Transverse colon (tissue), 4 donors: Measurements from ENCODE around the gene EEFSEC. TPM values are rescaled to one million over a fixed set of nuclear protein-coding genes. Genes with fewer than 3 reads are reported as not detected.

Source experiments
- DNase-seq: peaks from one replicate; pipeline ENCODE4 v3.0.0-alpha.2; 2019
- H3K27ac ChIP-seq, 4 donors: fragments of 200-600 bp; sonication (generic); 2 replicates each; pipeline ENCODE4 v1.5.1; 2016 to 2018; ENCODE audit warnings: inconsistent platforms in 4 of 4
- H3K27me3 ChIP-seq: fragments of 200-600 bp; sonication (generic); 2 replicates; pipeline ENCODE4 v1.5.1; 2017; ENCODE audit warnings: inconsistent platforms
- H3K36me3 ChIP-seq, 4 donors: fragments of 200-600 bp; sonication (generic); 2 replicates each; pipeline ENCODE4 v1.5.1; 2017 to 2019; ENCODE audit warnings: inconsistent platforms in 4 of 4
- H3K4me1 ChIP-seq, 4 donors: fragments of 200-600 bp; sonication (generic); 2 replicates each; pipeline ENCODE4 v1.5.1; 2017 to 2020; ENCODE audit warnings: inconsistent platforms in 4 of 4
- H3K4me3 ChIP-seq, 4 donors: fragments of 200-600 bp; sonication (generic); 1 replicate in 1 of 4; 2 replicates in 3 of 4; pipeline versions ENCODE4 v1.5.1 to v1.6.1; 2017 to 2019; ENCODE audit warnings: inconsistent platforms in 4 of 4
- H3K9me3 ChIP-seq, 2 donors: fragments of 200-600 bp; sonication (generic); 2 replicates each; pipeline ENCODE4 v1.5.1; 2017 to 2019; ENCODE audit warnings: inconsistent platforms in 2 of 2
- EP300 ChIP-seq: sonication (generic); formaldehyde crosslinking; IDR thresholded peaks from one replicate; pipeline ENCODE4 v1.6.1; 2017; ENCODE audit warnings: antibody characterized with exemption, low read depth
- POLR2A ChIP-seq: fragments of 450-650 bp; IDR thresholded peaks from one replicate; pipeline ENCODE4 v1.6.1; 2016; ENCODE audit warnings: antibody characterized with exemption, mild to moderate bottlenecking, moderate library complexity
- POLR2AphosphoS5 ChIP-seq, 3 donors: sonication (generic); formaldehyde crosslinking; IDR thresholded peaks; one replicate each; pipeline ENCODE4 v1.6.1; 2016; ENCODE audit warnings: antibody characterized with exemption in 3 of 3
- WGBS, 2 donors: methylation state at CpG; one replicate each; pipeline ENCODE4 v1.1.5; 2018; ENCODE audit warnings: low coverage in 1 of 2; 5-methylcytosine and 5-hydroxymethylcytosine counted together
- in situ Hi-C, 4 donors: fragments of 200-750 bp; cut with MboI; loops; one replicate each; pipeline versions ENCODE4 v1.15.0 to v1.15.1; 2017; ENCODE audit warnings: low sequenced_read_pairs in 3 of 4, low pct_ligation_motif_present in 1 of 4, low pct_unique_long_range_greater_than_20kb in 1 of 4
- intact Hi-C: fragments of 100-400 bp; cut with DNase I; formaldehyde crosslinking; loops from one replicate; pipeline ENCODE4 v1.15.1; 2023; ENCODE audit warnings: low total_unique reads
- total RNA-seq, 4 donors: library from RNA; depleted of rRNA; stranded (reverse); fragments of >200 nt; gene quantifications; one replicate each; pipeline ENCODE4 v1.1.0, GENCODE V29; 2016
- TF ChIP-seq, protein P1 (sequence below), 5 experiments: fragments of 200-600 bp in 3 of 5; fragments of 450-650 bp in 2 of 5; sonication (generic) in 3 of 5; IDR thresholded peaks; 1 replicate in 2 of 5; 2 replicates in 3 of 5; pipeline ENCODE4 v1.5.1; 2016 to 2017; ENCODE audit warnings: antibody characterized with exemption in 5 of 5, inconsistent platforms in 3 of 5, mild to moderate bottlenecking in 2 of 5, moderate library complexity in 1 of 5

Gene EEFSEC
- total RNA-seq, 4 donors from 2014 or later = 10.3 to 16.8 (median 14.2) TPM

DNA sequence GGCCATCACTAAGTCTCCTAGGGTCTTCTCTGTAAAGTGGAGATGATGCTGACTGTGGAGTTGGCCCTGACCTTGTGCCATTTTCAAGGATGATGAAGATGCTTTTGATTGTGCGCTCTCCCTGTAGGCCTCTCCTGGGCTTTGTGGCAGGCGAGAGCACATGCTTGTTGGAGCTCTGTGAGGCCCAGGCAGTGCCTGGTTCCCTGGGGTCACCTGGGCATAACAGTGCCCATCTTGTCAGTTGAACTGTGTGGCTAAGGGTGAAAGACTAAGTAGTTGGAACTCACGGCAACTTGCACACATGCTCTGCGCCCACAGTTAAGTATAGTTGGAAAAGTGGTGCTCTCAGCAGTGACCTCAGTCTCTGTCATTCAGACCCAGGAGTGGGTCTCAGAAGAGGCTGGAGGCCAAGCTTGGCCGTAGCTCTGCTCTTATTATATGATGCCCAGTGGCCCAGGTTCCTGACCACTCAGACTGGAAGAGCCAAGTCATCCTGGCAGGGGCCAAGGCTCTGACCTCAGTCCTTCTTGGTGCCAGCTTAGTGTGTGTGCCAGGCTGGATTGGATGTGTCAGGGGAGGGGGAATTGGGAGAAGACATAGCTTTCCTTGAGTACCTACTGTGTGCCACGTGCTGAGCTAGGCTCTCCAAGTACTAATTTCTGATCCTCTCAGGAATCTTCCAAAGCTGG lies 154.6 kb downstream of the EEFSEC start:
- 96% methylated on average over 4 of the region's 6 CpGs; no CpG with 5 or more reads in 1 of the 2 donors for WGBS, 2 donors
- intact Hi-C loops (no loop called here), in situ Hi-C loops (no loop called here)
- no peaks in the 10 kb centered on the region for H3K27me3 ChIP-seq
- no peaks in the 10 kb centered on the region for H3K9me3 ChIP-seq
- no peak overlapping the region for H3K27ac ChIP-seq
- no peaks in the 10 kb centered on the region for H3K4me1 ChIP-seq
- no peaks in the 10 kb centered on the region for H3K36me3 ChIP-seq
- no peak overlapping the region for H3K4me3 ChIP-seq
- no peak for DNase-seq
- TF ChIP-seq EP300 = no peak
- no peak for TF ChIP-seq POLR2AphosphoS5 (IDR thresholded peaks at IDR 0.05)
- TF ChIP-seq, protein P1, sequence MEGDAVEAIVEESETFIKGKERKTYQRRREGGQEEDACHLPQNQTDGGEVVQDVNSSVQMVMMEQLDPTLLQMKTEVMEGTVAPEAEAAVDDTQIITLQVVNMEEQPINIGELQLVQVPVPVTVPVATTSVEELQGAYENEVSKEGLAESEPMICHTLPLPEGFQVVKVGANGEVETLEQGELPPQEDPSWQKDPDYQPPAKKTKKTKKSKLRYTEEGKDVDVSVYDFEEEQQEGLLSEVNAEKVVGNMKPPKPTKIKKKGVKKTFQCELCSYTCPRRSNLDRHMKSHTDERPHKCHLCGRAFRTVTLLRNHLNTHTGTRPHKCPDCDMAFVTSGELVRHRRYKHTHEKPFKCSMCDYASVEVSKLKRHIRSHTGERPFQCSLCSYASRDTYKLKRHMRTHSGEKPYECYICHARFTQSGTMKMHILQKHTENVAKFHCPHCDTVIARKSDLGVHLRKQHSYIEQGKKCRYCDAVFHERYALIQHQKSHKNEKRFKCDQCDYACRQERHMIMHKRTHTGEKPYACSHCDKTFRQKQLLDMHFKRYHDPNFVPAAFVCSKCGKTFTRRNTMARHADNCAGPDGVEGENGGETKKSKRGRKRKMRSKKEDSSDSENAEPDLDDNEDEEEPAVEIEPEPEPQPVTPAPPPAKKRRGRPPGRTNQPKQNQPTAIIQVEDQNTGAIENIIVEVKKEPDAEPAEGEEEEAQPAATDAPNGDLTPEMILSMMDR (IDR thresholded peaks at IDR 0.05) = no peak
- TF ChIP-seq POLR2A = no peak

DNA sequence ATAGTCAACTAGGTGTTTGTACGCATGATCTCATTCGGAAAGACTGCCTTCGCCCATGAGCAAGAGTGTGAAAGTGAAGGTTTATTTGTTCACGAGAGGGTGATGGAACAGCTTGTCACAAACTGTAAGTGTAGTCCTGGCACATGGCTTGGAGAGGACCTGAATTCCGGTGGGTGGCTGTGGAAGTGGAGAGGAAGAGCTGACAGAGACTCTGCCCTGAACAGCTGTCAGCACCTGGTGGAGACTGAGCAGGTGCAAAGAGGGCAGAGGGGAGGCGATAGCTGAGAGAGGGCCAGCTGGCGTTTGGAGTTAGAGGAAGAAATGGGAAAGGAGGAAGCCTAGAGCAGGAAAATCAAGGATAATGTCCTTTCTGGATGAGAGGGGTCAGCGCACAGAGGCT lies 155.7 kb downstream of the EEFSEC start:
- H3K36me3 ChIP-seq = no peaks in the 10 kb centered on the region
- no peak overlapping the region for H3K27ac ChIP-seq
- intact Hi-C loops (no loop called here), in situ Hi-C loops (no loop called here)
- no peaks in the 10 kb centered on the region for H3K9me3 ChIP-seq
- no peak overlapping the region for H3K4me3 ChIP-seq
- TF ChIP-seq, protein P1 (IDR thresholded peaks at IDR 0.05) = no peak
- no peak for TF ChIP-seq POLR2AphosphoS5 (IDR thresholded peaks at IDR 0.05)
- no peak for TF ChIP-seq POLR2A
- no peak for TF ChIP-seq EP300
- no peaks in the 10 kb centered on the region for H3K4me1 ChIP-seq
- no peak for DNase-seq
- no peaks in the 10 kb centered on the region for H3K27me3 ChIP-seq
- WGBS, 2 donors = 80 to 88% methylated on average over 1 to 8 of the region's 8 CpGs

DNA sequence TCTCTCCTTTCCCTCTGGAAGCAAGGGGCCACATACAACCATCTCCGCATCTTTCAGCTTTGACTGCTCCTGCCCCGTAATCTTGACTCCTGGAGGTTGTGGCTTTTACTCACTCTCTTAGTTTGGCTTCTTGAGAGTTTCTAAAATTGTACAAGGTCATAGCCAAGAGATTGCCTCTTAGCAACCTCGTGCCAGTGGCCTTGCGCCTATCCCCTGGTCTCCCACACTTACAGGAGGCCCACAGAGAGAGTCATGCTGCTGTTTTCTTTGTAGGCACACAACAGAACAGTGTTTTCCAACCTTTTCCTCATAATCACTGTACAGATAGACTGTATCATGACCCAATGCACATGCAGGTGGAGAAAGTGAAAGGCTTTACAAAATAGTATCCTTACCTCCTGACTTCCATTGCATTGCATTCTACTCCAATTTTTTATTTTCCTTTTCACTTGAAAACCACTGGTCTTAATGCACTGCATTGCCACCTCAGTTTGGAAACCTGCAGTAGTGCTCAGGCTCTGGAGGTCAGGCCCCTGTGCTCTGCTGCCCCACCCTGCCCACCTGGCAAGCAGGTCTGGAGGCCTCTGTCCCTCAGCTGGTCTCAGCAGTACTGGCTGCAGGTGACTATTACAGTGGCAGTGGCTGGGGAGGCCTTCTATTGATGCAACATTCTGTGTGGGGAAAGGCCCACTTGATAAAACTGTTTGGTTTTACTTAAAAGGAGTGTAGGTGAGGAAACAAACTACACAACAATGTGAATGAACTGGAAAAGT lies 157.2 kb downstream of the EEFSEC start:
- in situ Hi-C loops (no loop called here), intact Hi-C loops (no loop called here)
- Histone ChIP-seq H3K27me3 (no peaks in the 10 kb centered on the region), H3K4me1 (no peaks in the 10 kb centered on the region), H3K4me3 (no peak overlapping the region), H3K27ac (no peak overlapping the region), H3K9me3 (no peaks in the 10 kb centered on the region), H3K36me3 (no peaks in the 10 kb centered on the region)
- WGBS, 2 donors = 60 to 95% methylated on average over 1 to 4 of the region's 4 CpGs
- TF ChIP-seq EP300 (no peak), POLR2AphosphoS5 (IDR thresholded peaks at IDR 0.05) (no peak), POLR2A (no peak)
- TF ChIP-seq, protein P1 (IDR thresholded peaks at IDR 0.05) = no peak
- no peak for DNase-seq

DNA sequence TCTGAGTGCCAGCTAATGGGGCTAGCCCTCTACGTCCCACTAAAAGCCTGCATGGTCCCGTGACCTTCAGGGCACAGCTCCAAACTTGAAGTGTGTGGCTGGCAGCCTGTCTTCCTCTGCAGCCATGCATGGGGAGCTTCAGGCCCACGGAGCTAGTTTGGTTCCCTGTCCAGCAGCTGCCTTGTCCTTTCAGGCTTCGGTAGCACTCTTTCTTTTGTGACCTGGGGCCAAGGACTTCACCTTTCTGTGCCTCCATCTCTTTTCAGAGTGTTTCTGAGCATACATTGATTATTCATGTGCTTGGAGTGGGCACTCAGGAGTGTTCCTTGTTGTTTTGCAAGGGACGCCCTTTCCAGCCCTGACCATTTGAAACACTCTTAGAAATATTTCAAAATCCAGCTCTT lies 158.2 kb downstream of the EEFSEC start:
- Histone ChIP-seq H3K27me3 (no peaks in the 10 kb centered on the region), H3K4me3 (no peak overlapping the region), H3K9me3 (no peaks in the 10 kb centered on the region), H3K36me3 (no peaks in the 10 kb centered on the region), H3K27ac (no peak overlapping the region), H3K4me1 (no peaks in the 10 kb centered on the region)
- in situ Hi-C loops = no loop called here
- TF ChIP-seq, protein P1 (IDR thresholded peaks at IDR 0.05) = no peak
- TF ChIP-seq POLR2AphosphoS5 (IDR thresholded peaks at IDR 0.05) (no peak), POLR2A (no peak), EP300 (no peak)
- no peak for DNase-seq
- WGBS, 2 donors = 87 to 90% methylated on average over 2 to 5 of the region's 5 CpGs
- intact Hi-C loops = no loop called here
